ENCODE measurements around the gene SAMD8.

GRCh38 chr10:75081379-75081778 is 30.1 kb upstream of the SAMD8 start:
- TF ChIP-seq CTCF (IDR thresholded peaks at IDR 0.05), result no peak
- TF ChIP-seq REST (IDR thresholded peaks at IDR 0.05; ENCODE audit: insufficient read depth in 1 of 2, low read depth in 2 of 2, low read length in 1 of 2), result no peak

Measured in Panc1 (cell line).